ENCODE measurements around the gene JUP. TPM values are rescaled to one million over a fixed set of nuclear protein-coding genes. Genes with fewer than 3 reads are reported as not detected.

JUP gene
- total and polyA plus RNA-seq, 2 of the 13 experiments (the other 11 are each of a cell fraction or from before 2014, with no cell fraction given): 12.1 to 20.6 TPM

- no peak for TF ChIP-seq SP140L (CRISPR knock-in tag; IDR thresholded peaks at IDR 0.05; ENCODE audit: borderline replicate concordance)
- no peak for TF ChIP-seq THAP7 (CRISPR knock-in tag; IDR thresholded peaks at IDR 0.05)
- TF ChIP-seq ZBTB7A (CRISPR knock-in tag; IDR thresholded peaks at IDR 0.05): peak; percentile 83; the same call in 1 of the 2 replicates
- no peak for TF ChIP-seq IRX3 (CRISPR knock-in tag; IDR thresholded peaks at IDR 0.05; ENCODE audit: borderline replicate concordance, low read depth)
- peak; percentile 81 for TF ChIP-seq SALL1 (CRISPR knock-in tag; IDR thresholded peaks at IDR 0.05)
- TF ChIP-seq NFE2 (CRISPR knock-in tag; IDR thresholded peaks at IDR 0.05): peak; percentile 54; the same call in 1 of the 2 replicates
- peak; percentile 88 for TF ChIP-seq ZMYM4 (CRISPR knock-in tag; IDR thresholded peaks at IDR 0.05)
- no peak for TF ChIP-seq TMF1 (CRISPR knock-in tag; IDR thresholded peaks at IDR 0.05; ENCODE audit: low read depth)
- no peak for TF ChIP-seq PCBP1 (IDR thresholded peaks at IDR 0.05; ENCODE audit: borderline replicate concordance, low read depth, low read length)
- TF ChIP-seq SP5 (CRISPR knock-in tag; IDR thresholded peaks at IDR 0.05; ENCODE audit: borderline replicate concordance, low read depth): peak; percentile 61; the same call in 1 of the 2 replicates
- TF ChIP-seq SMAD1 (CRISPR knock-in tag; IDR thresholded peaks at IDR 0.05; ENCODE audit: borderline replicate concordance, low read depth): 0 out of 2 replicates have a peak, but pooled peaks have one; percentile 66
- TF ChIP-seq ZNF557 (CRISPR knock-in tag; IDR thresholded peaks at IDR 0.05): no peak
- no peak for TF ChIP-seq ATF6 (CRISPR knock-in tag; conservative IDR thresholded peaks at IDR 0.05)
- no peak for TF ChIP-seq ZBTB2 (CRISPR knock-in tag; IDR thresholded peaks at IDR 0.05; ENCODE audit: low read depth)
- peak; percentile 42; the same call in 1 of the 2 replicates for TF ChIP-seq ZMAT3 (CRISPR knock-in tag; conservative IDR thresholded peaks at IDR 0.05)
- TF ChIP-seq ZNF354B (CRISPR knock-in tag; IDR thresholded peaks at IDR 0.05): no peak
- TF ChIP-seq ZNF280B (CRISPR knock-in tag; IDR thresholded peaks at IDR 0.05; ENCODE audit: borderline replicate concordance): peak; percentile 30; the same call in 1 of the 2 replicates
- TF ChIP-seq IKZF4 (CRISPR knock-in tag; IDR thresholded peaks at IDR 0.05; ENCODE audit: borderline replicate concordance, low read depth, not compliant biosample characterization): no peak
- TF ChIP-seq CHCHD3 (CRISPR knock-in tag; IDR thresholded peaks at IDR 0.05): peak; percentile 68; the same call in 1 of the 2 replicates
- TF ChIP-seq SP1 (IDR thresholded peaks at IDR 0.05): no peak
- TF ChIP-seq SP1 (CRISPR knock-in tag; IDR thresholded peaks at IDR 0.05): no peak
- no peak for TF ChIP-seq ZBTB37 (CRISPR knock-in tag; IDR thresholded peaks at IDR 0.05)
- no peak; the same call in none of the 2 replicates for TF ChIP-seq SOX5 (CRISPR knock-in tag; IDR thresholded peaks at IDR 0.05; ENCODE audit: borderline replicate concordance)
- no peak for TF ChIP-seq JDP2 (CRISPR knock-in tag; IDR thresholded peaks at IDR 0.05; ENCODE audit: borderline replicate concordance)
Observed at GRCh38 chr17:41772586-41773189, 13.8 kb downstream of the JUP start (continued).
